RWPE1 (cell line): Measurements from ENCODE around the gene PRR5.

Experiments
- CTCF ChIA-PET: fragments of 350-600 bp; sonication (Branson Sonifier 250); formaldehyde crosslinking; extraction: SDS; loops from one replicate; lab custom pipeline; 2021; lab: Yijun Ruan, JAX
- POLR2A ChIA-PET: fragments of 400-600 bp; formaldehyde crosslinking; extraction: SDS; loops from one replicate; lab custom pipeline; 2020; ENCODE audit warnings: antibody characterized with exemption; ENCODE audit not compliant: low non-redundant PET; lab: Yijun Ruan, JAX
- DNase-seq: peaks from one replicate; pipeline ENCODE4 v3.0.0; 2012; ENCODE audit warnings: low spot score
- H3K27ac ChIP-seq: fragments of 450-650 bp; 2 replicates; pipeline ENCODE4 v1.5.1; 2017
- TF ChIP-seq, protein P1 (sequence below): fragments of 450-650 bp; conservative IDR thresholded peaks from 2 replicates; pipeline ENCODE4 v1.5.1; 2017; ENCODE audit warnings: low read depth, mild to moderate bottlenecking

PRR5 gene

DNA sequence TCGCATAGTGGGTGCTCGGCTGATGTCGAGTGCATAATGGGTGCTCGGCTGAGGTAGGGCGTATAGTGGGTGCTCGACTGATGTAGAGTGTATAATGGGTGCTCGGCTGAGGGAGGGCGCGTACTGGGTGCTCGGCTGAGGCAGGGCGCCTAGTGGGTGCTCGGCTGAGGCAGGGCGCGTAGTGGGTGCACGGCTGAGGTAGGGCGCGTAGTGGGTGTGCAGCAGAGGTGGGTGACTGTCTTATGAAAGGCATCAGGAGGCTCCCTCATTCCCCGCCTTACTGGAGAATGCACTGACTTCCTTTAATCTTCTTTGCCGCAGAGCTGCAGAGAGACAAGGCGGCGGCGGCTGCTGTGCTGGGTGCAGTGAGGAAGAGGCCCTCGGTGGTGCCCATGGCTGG is 84.1 kb downstream of the PRR5 start:
- ChIA-PET POLR2A (no interaction called here), CTCF (no interaction called here)
- TF ChIP-seq, protein P1, sequence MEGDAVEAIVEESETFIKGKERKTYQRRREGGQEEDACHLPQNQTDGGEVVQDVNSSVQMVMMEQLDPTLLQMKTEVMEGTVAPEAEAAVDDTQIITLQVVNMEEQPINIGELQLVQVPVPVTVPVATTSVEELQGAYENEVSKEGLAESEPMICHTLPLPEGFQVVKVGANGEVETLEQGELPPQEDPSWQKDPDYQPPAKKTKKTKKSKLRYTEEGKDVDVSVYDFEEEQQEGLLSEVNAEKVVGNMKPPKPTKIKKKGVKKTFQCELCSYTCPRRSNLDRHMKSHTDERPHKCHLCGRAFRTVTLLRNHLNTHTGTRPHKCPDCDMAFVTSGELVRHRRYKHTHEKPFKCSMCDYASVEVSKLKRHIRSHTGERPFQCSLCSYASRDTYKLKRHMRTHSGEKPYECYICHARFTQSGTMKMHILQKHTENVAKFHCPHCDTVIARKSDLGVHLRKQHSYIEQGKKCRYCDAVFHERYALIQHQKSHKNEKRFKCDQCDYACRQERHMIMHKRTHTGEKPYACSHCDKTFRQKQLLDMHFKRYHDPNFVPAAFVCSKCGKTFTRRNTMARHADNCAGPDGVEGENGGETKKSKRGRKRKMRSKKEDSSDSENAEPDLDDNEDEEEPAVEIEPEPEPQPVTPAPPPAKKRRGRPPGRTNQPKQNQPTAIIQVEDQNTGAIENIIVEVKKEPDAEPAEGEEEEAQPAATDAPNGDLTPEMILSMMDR = no peak
- H3K27ac ChIP-seq = no peak overlapping the region
- DNase-seq = no peak

DNA sequence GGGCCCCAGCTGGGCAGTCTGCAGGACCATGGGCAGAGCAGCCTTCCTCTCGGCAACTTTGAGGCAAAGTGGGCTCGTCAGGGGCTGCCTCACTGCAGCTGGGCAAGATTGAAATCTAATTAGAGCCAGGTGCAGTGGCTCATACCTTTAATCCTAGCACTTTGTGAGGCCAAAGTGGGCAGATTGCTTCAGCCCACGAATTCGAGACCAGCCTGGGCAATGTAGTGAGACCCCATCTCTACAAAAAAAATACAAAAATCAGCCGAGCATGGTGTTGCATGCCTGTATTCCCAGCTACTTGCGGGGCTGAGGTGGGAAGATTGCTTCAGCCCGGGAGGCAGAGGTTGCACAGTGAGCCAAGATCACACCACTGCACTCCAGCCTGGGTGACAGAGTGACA is 84.6 kb downstream of the PRR5 start:
- POLR2A ChIA-PET = no interaction called here

More for the DNA sequence above, 84.6 kb downstream of the PRR5 start:
- no peak overlapping the region for H3K27ac ChIP-seq
- DNase-seq = no peak
- CTCF ChIA-PET = no interaction called here
- TF ChIP-seq, protein P1 = no peak
